Activated T-helper 1 cell treated with anti-CD3 and anti-CD28 coated beads, Interleukin-12 subunit alpha, Interleukin-12 subunit beta, Interleukin-2, Interleukin-4 antibody, amounts not matched to agents 30 ng/mL and 10 ng/mL and 1 ng/mL, durations not matched to agents 14 hours and 24 hours and 36 hours (primary cell): ENCODE results near the gene HIF3A. TPM values are rescaled to one million over a fixed set of nuclear protein-coding genes. Genes with fewer than 3 reads are reported as not detected.

Experiments
- DNase-seq: peaks from one replicate; pipeline ENCODE4 v3.0.0; 2021; ENCODE audit warnings: low spot score
- H3K27ac Mint-ChIP-seq: one replicate; pipeline ENCODE4 v1.8.0; 2021; ENCODE audit warnings: mild to moderate bottlenecking, mixed read lengths
- H3K27me3 Mint-ChIP-seq: one replicate; pipeline ENCODE4 v1.8.0; 2022; ENCODE audit warnings: mild to moderate bottlenecking, moderate library complexity, mixed read lengths; ENCODE audit not compliant: insufficient read depth
- H3K36me3 Mint-ChIP-seq: one replicate; pipeline ENCODE4 v1.8.0; 2021; ENCODE audit warnings: low read depth, mixed read lengths
- H3K4me1 Mint-ChIP-seq: one replicate; pipeline ENCODE4 v1.8.0; 2021; ENCODE audit warnings: low read depth, mixed read lengths
- H3K4me3 Mint-ChIP-seq: one replicate; pipeline ENCODE4 v1.8.0; 2021; ENCODE audit warnings: mild to moderate bottlenecking, moderate library complexity, mixed read lengths
- H3K9me3 Mint-ChIP-seq: one replicate; pipeline ENCODE4 v1.8.0; 2021; ENCODE audit warnings: mixed read lengths
- intact Hi-C: fragments of 100-400 bp; cut with micrococcal nuclease; formaldehyde crosslinking; loops from one replicate; pipeline ENCODE4 v1.15.1; 2024
- total RNA-seq: library from RNA; stranded (reverse); gene quantifications from 2 replicates; pipeline ENCODE4 v1.2.3, GENCODE V29; 2022

HIF3A gene
- total RNA-seq, 1 donor from 2014 or later: not detected

- Mint-ChIP-seq H3K27ac (no peak overlapping the region), H3K9me3 (no peaks in the 10 kb centered on the region), H3K36me3 (peaks cover 47% of the 10 kb centered on the region), H3K27me3 (no peaks in the 10 kb centered on the region), H3K4me3 (no peak overlapping the region), H3K4me1 (no peaks in the 10 kb centered on the region)
- intact Hi-C loops: no loop called here
- no peak for DNase-seq
Measured at GRCh38 chr19:46387713-46388130, 90.9 kb downstream of the HIF3A start.

GRCh38 chr19:46388311-46389095 is 91.7 kb downstream of the HIF3A start:
- no peak for DNase-seq
- Mint-ChIP-seq H3K27me3 (no peaks in the 10 kb centered on the region), H3K4me1 (no peaks in the 10 kb centered on the region), H3K4me3 (no peak overlapping the region), H3K9me3 (no peaks in the 10 kb centered on the region), H3K36me3 (peaks cover 48% of the 10 kb centered on the region), H3K27ac (no peak overlapping the region)
- intact Hi-C loops: no loop called here

- Mint-ChIP-seq H3K4me3 (no peak overlapping the region), H3K36me3 (peaks cover 36% of the 10 kb centered on the region), H3K9me3 (no peaks in the 10 kb centered on the region), H3K27ac (no peak overlapping the region), H3K27me3 (no peaks in the 10 kb centered on the region), H3K4me1 (peaks cover 5% of the 10 kb centered on the region)
- intact Hi-C loops: no loop called here
- no peak for DNase-seq
Measured at GRCh38 chr19:46390121-46390858, 93.4 kb downstream of the HIF3A start.

- intact Hi-C loops: no loop called here
- Mint-ChIP-seq H3K36me3 (peaks cover 36% of the 10 kb centered on the region), H3K27me3 (no peaks in the 10 kb centered on the region), H3K4me3 (no peak overlapping the region), H3K27ac (no peak overlapping the region), H3K9me3 (no peaks in the 10 kb centered on the region), H3K4me1 (peaks cover 10% of the 10 kb centered on the region)
- no peak for DNase-seq
Measured at GRCh38 chr19:46390866-46391265, 94.0 kb downstream of the HIF3A start.

- intact Hi-C loops: no loop called here
- peaks cover 10% of the 10 kb centered on the region for H3K4me1 Mint-ChIP-seq
- H3K27ac Mint-ChIP-seq: no peak overlapping the region
- no peaks in the 10 kb centered on the region for H3K9me3 Mint-ChIP-seq
- no peaks in the 10 kb centered on the region for H3K27me3 Mint-ChIP-seq
- H3K4me3 Mint-ChIP-seq: no peak overlapping the region
- DNase-seq: no peak
- H3K36me3 Mint-ChIP-seq: peaks cover 36% of the 10 kb centered on the region
Measured at GRCh38 chr19:46391296-46392251, 94.7 kb downstream of the HIF3A start.

- Mint-ChIP-seq H3K27me3 (no peaks in the 10 kb centered on the region), H3K9me3 (no peaks in the 10 kb centered on the region), H3K27ac (no peak overlapping the region), H3K36me3 (peaks cover 29% of the 10 kb centered on the region), H3K4me1 (peaks cover 10% of the 10 kb centered on the region), H3K4me3 (no peak overlapping the region)
- intact Hi-C loops: no loop called here
- no peak for DNase-seq
Measured at GRCh38 chr19:46392252-46392801, 95.5 kb downstream of the HIF3A start.

GRCh38 chr19:46392837-46393236 is 96.0 kb downstream of the HIF3A start:
- peaks cover 24% of the 10 kb centered on the region for H3K36me3 Mint-ChIP-seq
- intact Hi-C loops: no loop called here
- H3K4me3 Mint-ChIP-seq: no peak overlapping the region
- peaks cover 10% of the 10 kb centered on the region for H3K4me1 Mint-ChIP-seq
- no peak overlapping the region for H3K27ac Mint-ChIP-seq
- no peak for DNase-seq
- H3K9me3 Mint-ChIP-seq: no peaks in the 10 kb centered on the region
- peaks cover 2% of the 10 kb centered on the region for H3K27me3 Mint-ChIP-seq

Other genes with a start within 250 kb of the HIF3A start
- gene IGFL3, start 172.4 kb upstream of the HIF3A start, total RNA-seq: not detected in 2 replicates
- 0.23 TPM in 1 of 2 replicates, not detected in the other for gene IGFL2, start 148.8 kb upstream of the HIF3A start, total RNA-seq
- not detected in 2 replicates for gene IGFL1, start 67.3 kb upstream of the HIF3A start, total RNA-seq
- 160 and 173 TPM in 2 replicates for gene PPP5C, start 50.0 kb downstream of the HIF3A start, total RNA-seq
- not detected in 2 replicates for gene CCDC8, start 116.5 kb downstream of the HIF3A start, total RNA-seq
- not detected in 2 replicates for gene PNMA8C, start 131.9 kb downstream of the HIF3A start, total RNA-seq
- gene PNMA8A, start 174.5 kb downstream of the HIF3A start, total RNA-seq: not detected in 2 replicates
- gene PNMA8B, start 198.8 kb downstream of the HIF3A start, total RNA-seq: not detected in 2 replicates